Measurements from ENCODE around the gene DCTD.

DCTD gene

DNA sequence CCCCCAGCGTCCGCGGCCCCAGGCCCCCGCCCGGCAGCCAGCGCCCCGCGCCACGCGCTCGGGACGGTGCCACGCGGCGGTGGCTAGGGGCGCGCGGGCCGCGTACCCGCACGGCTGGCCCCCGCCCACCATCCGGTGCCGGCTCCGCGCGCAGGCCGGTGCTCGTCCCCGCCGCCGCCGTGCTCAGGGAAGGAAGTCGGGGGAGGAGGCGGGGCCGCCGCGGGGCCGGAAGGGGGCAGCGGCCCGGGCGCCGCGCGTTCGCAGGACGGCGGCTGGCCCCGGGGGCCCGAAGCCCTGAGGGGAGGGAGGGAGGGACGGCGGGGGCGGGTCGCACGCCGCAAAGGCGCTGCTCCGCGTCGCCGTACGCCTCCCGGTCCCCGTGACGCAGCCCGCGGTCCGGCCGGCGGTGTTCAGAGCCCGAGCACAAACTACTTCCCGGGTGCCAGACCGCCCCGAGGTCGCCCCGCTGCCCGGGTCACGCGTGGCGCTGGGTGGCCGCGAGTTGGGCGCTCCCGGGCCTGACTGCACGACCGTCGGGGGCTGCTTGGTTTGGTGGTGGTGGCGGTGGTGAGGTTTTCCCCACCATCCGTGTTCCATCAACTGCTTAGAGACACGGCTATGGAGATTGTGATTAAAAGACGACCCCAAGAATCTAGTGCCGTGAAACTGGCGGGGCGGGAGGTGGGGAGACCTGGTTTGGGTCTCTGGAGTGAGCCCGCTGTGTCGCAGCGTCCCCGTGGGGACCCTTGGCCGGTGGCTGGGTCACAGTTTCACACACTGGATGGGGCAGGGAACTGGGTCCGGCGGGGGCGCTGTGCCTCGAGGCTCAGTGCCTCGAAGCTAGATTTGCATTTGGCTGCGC lies at the start of gene DCTD:
DCTD (minus strand) TSS at position 205 of the 862 bp plus-strand sequence. CDS start 1,818 bp downstream, outside the sequence.
- DNase-seq (ENCODE audit: low read depth in 3 of 3, low spot score in 1 of 3) = peak; percentile 46 to 73 (median 57)

DNA sequence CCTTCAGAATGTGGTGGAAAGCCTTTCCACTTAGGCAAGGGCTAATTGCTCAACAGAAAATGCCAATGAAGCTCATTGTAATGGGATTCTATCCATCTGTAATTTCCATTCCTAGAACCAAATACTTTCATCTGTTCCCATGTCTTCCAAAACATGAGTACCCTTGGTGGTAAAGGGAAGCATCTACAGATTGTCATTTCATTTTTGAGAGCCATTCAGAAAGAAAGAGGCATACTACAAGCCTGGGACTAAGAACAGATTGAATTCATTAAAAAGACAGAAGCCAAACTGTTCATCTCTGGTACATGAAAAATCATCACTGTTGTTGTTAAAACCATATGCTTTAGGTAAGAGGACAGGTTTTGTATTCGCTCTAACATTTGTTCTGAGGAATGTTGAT lies 43.6 kb upstream of the DCTD start:
- DNase-seq (ENCODE audit: low read depth in 3 of 3, low spot score in 1 of 3) = no peak

DNA sequence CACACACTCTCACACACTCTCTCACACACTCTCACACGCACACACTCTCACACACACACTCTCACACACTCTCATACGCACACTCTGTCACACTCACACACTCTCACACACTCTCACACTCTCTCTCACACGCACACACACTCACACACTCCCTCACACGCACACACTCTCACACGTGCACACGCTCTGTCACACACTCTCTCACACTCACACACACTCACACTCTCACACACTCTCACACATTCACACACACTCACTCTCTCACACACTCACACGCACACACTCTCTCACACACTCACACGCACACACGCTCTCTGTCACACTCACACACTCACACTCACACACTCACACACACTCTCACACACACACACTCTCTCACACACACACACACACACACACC lies 43.0 kb upstream of the DCTD start:
- DNase-seq (ENCODE audit: low read depth in 3 of 3, low spot score in 1 of 3) = no peak

DNA sequence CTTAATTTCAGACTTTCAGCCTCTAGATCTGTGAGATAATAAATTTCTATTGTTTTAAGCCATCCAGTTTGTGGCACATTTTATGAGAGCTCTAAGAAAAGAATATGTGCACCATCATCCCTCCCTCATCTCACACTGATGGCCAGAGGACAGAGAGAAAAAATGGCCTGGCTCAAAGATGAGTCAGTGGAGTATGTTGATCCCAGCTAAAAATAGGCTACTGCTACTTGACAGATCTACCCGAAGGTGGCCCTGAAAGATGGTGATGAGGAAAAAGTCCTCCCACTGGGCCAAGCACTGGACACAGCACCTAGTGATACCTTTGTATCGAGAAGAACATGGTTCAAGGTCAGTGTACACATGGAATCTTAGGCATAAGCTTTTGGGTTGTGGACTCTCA lies 38.2 kb upstream of the DCTD start:
- no peak for DNase-seq (ENCODE audit: low read depth in 3 of 3, low spot score in 1 of 3)

DNA sequence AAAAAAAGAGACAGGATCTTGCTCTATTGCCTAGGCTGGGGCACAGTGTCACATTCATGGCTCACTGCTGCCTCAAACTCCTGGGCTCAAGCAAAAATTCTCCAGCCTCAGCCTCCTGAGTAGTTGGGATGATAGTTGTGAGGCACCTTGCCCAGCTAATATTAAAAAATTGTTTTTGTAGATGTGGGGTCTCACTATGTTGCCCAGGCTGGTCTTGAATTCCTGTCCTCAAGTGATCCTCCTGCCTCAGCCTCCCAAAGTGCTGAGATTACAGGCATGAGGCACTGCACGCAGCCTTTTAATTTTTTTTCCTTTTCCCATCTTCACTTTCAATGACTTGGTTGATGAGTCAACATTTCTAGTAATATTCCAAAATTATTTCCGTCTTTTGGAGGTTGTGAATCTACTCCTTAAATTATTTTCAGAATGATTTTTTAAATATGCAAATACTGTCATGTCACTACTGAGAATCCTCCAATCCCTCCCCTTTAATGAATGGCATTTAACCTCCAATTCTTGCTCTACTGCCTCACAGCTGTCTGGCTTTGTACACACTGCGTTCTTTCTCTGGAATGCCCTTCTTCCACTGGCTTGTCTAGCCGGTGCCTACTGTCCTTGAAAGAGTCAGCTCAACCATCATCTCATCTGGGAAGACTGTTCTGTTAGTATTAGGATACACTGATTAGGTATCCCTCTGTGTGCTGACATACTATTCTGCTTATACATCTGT lies 27.5 kb upstream of the DCTD start:
- DNase-seq (ENCODE audit: low read depth in 3 of 3, low spot score in 1 of 3) = no peak

DNA sequence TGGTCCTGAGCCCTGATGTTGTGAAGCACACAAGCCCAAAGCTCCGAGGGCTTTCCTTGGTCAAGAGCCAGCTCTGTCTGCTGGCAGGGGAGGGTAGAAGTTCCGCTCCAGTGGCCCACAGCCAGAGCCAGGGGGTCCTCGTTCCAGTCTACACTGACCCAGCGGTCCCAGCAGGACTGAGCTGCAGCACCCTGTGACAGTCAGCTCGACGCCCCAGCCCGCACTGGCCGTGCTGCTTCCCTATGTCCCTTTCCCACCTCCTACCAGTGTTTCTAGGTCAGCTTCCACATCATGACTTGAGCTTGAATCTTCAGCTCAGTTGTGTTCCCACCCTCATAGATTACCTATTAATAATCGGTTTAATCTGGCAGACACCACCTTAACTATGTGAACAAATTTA lies 22.5 kb upstream of the DCTD start:
- DNase-seq (ENCODE audit: low read depth in 3 of 3, low spot score in 1 of 3) = no peak

DNA sequence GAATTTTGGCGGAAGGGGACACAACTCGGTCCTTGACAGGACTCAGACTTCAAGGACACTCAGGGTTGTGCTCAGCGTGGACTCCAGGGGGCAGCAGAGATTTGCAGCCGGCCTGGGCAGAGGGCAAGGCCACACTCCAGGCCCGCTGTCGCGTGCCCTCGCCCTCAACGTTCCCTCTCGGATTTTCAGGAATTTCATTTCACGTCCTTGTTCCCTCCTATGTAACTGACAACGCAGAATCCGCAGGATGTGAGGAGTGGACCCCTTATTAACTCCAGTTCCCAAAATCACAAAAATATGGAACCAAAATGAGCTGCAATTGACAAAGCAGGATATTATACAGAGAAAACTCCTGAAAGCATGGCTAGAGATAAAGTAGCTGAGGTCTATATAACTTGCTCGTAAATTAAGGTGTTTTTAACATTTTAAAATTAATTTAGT lies 21.0 kb upstream of the DCTD start:
- peak in 1 of 3 donors; percentile 60 for DNase-seq (ENCODE audit: low read depth in 3 of 3, low spot score in 1 of 3)

DNA sequence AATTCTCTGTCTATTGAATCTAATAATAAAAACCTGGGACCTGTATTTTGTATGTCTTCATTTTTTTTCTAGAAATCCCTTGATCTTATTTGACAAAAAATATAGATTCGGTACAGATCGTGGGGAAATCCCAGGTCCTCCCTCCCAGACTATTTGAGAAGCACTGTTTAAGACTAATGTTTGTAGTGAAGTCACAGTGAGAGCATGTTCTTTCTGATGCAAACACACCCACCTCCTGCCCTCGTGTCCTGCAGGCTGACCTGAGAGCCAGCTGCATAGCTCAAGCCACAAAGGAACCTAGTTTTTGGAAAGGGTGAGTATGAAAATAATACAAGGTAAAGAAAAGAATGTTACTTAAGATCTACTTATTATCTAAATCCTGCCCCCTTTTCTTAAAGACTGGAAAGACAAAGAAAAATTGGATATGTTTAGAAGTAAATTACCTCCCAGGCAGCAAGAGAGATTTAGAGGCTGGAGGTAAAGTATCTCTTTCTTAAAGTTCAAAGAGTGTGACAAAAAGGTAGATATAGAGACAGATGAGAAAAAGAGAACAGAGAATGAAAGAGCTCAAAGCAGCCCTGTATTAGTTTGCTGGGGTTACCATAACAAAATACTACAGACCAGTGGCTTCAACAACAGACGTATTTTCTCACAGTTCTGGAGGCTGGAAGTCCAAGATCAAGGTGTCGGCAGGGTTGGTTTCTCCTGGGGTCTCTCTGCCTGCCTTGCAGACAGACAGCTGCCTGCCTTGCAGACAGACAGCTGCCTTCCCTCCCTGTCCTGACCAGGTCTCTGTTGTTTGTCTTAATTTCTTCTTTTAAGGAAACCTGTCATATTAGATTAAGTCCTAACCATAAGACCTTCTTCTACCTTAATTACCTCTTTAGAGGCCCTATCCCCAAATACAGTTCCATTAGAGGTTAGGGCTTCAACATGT lies 20.4 kb upstream of the DCTD start:
- DNase-seq (ENCODE audit: low read depth in 3 of 3, low spot score in 1 of 3) = no peak

DNA sequence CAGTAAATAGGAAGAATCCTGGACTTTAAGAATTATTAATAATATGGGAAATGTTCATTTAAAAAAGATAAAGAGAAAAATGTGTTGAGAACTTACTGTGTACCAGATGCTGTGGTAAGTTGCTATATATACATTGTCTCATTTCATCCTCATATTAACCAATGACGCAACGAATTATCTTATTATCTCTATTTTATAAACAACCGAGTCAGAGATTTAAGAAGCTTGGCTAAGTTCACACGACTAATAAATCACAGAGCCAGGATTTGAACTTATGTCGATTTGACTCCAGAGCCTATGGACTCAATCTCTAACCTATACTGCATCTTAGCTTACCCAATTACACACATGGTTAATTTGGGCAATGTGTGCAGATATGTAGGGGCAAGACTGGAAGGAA lies 15.5 kb upstream of the DCTD start:
- no peak for DNase-seq (ENCODE audit: low read depth in 3 of 3, low spot score in 1 of 3)

DNA sequence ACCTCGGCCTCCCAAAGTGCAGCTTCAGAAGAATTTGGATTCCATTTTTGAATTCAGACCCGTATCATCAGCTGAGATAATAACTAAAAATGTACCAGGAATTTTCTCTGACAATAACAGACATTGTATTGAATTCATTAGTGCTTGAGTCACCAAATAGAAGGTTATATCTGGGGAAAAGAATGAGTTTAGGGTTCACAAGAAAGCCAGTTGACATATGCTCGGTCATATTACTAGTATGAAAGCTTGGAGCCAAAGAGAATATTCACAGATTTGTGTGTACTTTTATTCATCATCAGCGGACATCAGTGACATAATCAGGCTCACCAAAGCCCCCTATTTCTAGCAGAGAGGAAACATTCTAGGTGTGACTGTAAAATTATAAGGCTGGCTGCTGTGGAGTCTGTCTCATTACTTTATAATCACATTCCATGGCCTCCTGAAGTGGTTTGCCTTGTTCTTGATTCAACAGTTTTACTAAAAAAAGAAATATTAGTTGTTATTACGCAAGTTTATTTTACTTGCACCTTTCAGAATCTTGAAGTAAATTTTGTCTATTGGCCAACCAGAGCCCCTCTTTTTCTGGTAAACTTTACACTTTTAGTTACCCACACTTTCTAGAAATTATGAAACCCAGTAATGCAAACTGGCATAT lies 14.6 kb upstream of the DCTD start:
- DNase-seq (ENCODE audit: low read depth in 3 of 3, low spot score in 1 of 3) = no peak

DNA sequence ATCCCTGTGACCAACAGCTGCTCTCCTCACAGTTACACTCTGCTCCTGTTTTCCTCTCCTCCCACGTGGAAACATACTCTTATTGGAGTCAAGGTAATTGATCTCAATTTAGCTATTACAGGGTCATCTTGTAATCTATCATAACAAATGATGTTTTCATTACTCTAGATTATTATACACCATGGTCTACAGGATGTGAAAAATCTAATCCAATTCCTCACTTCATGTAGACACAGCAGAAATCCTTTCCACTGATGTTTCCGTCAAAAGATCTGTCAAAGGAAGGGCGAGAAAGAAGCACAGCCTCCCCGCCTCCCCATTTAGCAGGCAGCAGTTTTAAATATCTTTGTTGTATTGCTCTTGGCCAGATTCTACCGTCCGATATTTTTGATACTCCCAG lies 13.7 kb upstream of the DCTD start:
- DNase-seq (ENCODE audit: low read depth in 3 of 3, low spot score in 1 of 3) = no peak

DNA sequence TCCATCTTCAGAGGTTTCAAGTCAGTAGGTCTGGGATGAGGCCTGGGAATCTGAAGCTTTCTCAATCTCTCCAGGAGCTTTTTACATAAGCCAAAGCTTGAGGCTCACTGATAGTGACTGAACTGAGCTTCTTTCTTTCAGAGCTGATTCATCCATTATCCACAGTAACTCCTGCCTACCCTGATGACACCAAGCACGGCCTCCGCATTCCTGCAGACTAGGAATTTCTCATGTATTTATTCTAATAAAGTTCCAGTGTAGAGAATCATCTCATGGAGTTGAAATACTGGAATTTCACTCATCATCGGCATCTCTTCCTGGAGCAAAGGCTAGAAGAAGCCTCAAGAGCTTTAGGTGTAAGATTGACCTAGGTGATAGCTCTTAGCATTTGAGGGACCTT lies 12.1 kb upstream of the DCTD start:
- DNase-seq (ENCODE audit: low read depth in 3 of 3, low spot score in 1 of 3) = no peak

DNA sequence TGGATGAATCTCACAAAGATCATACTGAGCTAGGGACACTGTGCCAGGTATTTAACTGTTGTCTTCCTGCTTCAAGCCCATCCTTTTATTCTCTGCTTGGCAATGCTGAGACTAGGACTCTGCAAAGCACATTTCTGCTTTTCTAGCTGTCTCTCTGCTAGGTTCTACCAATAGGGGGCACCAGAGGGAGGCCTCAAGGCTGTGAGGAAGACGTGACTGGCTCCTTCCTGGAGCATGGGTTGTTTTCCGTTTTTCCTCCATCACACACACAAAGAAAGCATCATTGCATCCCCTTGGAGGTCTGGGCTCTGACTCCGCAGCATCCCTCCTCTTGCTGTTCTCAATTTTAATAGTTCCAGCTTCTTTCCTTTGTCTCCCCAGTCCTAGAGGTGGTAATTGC lies 10.9 kb upstream of the DCTD start:
- DNase-seq (ENCODE audit: low read depth in 3 of 3, low spot score in 1 of 3) = no peak

DNA sequence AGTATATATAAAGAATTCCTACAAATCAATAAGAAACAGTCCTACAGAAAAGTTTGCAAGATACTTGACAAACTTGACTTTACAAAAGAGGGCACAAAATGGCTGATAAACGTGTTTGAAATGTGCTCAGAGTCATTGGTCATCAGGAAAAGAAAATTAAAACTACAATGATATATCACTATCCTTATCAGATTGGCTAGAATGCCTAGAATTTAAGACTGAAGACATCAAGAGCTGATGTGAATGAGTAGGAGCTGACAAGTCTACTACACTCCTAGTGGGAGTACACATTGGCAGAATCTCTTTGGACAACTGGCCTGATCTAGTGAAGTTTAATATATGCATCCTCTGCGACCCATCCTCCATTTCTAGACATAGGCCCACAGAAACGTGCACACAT lies 10.3 kb upstream of the DCTD start:
- DNase-seq (ENCODE audit: low read depth in 3 of 3, low spot score in 1 of 3) = no peak

DNA sequence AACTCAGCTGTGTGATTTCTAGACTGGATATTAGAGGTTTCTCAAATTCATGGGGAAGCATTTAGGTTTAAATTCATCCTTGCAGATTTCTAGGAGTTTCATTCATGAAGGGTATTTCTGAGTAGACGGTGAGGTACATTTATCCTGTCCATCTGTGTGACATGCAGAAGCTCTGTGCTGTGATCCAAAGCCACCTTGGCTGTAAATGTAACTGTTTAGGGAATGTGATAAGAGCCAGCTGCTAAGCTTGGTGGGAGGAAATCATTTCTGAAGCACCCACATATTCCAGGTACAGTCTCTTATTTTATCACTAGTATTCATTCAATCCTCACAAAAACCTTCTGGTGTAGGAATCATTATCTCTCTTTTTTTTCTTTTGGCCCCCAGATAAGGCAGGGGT lies 8.7 kb upstream of the DCTD start:
- no peak for DNase-seq (ENCODE audit: low read depth in 3 of 3, low spot score in 1 of 3)

DNA sequence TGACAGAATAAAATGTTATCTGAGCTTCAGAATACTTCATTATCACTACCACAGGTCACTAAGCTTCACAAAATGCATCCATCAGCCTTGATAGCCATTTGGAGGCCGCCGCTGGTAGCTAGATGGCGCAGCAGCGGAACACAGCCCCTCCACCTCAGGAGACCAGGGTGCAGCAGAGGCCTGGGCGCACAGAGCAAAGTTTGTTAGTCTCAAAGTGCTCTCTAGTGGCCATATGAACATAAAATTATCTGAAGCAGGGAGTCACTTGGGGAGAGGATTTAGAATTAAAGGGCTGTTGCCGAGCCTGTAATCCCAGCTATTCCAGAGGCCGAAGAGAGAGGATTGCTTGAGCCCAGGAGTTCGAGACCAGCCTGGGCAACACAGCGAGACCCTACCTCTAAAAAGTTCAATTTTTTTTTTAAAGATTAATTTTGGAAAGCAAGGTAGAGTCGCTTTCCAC lies 8.1 kb upstream of the DCTD start:
- DNase-seq (ENCODE audit: low read depth in 3 of 3, low spot score in 1 of 3) = peak in 1 of 3 donors; percentile 17

DNA sequence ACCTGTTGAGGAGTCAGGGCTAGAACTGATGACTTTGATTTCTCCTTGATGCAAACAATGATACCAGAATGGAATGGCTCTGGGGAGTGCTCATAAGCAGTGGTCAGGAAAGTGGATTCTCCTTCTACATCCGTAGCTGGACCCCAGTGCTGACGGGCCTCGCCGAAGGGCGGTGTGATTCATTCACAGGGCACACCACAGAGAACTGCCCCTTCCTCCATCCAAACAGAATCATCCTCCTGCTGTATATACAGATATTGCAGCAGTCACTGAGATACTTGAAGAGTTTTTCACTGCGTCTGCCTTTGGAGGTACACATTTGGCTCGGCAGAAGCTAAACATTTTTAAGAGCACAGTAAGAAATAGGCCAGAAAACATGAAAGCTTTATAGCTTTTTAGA lies 7.3 kb upstream of the DCTD start:
- DNase-seq (ENCODE audit: low read depth in 3 of 3, low spot score in 1 of 3) = no peak

DNA sequence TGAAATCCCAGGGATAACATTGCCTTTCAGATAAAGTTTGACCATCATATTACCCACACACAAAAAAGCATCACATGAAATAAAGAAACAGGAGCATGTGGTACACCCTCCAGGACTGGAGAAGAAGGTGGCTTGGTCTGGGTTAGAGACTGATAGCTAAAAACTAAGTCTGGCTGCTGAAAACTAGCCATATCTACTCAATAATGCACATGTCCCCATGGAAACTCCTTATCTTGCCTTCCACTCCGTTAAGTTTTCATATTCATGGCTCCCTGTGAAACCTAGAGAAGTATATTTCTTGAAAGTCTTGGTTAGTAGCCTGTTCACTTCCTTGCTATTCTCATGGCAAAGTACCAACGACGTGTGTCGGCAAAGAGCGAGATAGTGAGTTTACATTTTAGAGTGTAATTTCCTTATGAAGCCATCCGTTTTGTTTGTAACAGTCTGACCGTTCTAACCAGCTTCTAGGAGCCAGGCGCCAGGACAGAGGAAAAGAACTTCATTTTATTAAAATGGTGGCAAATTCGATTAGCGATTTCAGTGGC lies 6.7 kb upstream of the DCTD start:
- no peak for DNase-seq (ENCODE audit: low read depth in 3 of 3, low spot score in 1 of 3)

DNA sequence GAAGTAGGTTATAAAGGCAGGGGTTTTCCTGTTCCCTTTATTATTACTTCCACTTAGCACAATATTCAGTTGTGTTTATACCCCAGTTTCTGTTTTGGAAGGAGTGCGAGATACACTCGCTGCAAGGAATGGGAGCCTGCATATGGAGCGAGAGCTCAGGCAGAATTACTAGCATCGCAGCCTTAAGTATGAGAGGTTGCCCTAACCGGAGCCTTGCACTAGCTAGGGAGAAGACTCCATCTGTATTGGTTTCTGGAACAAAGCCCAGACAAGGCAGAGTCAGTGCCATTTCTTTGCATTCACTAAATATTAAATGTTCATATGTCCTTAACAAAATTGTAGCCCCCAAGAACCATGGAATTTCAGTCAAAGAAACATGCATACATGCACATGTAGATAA lies 6.2 kb upstream of the DCTD start:
- DNase-seq (ENCODE audit: low read depth in 3 of 3, low spot score in 1 of 3) = no peak

DNA sequence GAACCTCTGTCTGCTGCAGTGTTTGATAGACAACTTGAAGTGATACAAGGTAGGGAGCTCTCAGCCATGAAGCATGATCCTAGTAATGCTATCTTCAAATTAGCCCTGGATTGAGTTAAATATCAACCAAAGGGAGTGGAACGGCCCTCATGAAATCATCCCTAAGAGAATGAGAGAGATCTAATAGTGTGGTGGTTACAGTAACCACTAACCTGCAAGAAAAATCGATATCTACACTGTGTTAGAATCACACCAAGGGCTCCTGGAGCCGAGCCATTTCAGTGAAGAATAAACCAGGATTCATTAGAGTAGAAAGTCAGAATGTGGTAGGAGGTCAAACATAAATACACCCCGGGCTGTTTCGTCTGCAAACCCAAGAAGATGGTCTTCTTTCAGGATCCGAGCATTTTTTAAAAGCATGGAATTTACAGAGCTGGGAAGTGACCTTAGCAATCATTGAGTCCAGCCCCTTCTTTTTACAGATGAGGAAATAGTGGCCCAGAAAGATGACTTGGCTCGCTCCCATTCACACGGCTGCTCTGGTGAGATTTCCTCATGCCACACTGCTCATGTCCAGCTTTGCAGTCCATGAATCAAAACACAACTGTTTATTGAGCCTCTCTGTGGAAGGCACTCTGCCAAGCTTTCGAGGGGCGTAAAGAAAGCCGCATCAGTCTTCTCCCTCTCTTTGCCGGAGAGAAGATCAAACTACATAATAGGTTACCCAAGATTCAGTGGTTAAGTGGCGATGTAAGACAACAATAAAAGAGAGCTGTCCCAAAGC lies 5.5 kb upstream of the DCTD start:
- DNase-seq (ENCODE audit: low read depth in 3 of 3, low spot score in 1 of 3) = no peak
